ENCODE measurements around the gene SMYD3.

The SMYD3 gene

GRCh38 chr1:245978915-245979314, 528.2 kb downstream of the SMYD3 start:
- no peaks in the 10 kb centered on the region for H3K9me3 ChIP-seq (ENCODE audit: control insufficient read depth, insufficient read depth, low read depth, low read length)
- CTCF ChIA-PET: no interaction called here

More at GRCh38 chr1:245978915-245979314, 528.2 kb downstream of the SMYD3 start:
- no peaks in the 10 kb centered on the region for H3K36me3 ChIP-seq (ENCODE audit: control insufficient read depth in 2 of 2, insufficient read depth in 1 of 2, low read length in 2 of 2)
- TF ChIP-seq ZNF645 (tag by site-specific recombination; IDR thresholded peaks at IDR 0.05) (no peak), ZNF10 (tag by site-specific recombination; IDR thresholded peaks at IDR 0.05) (no peak), ZNF560 (tag by site-specific recombination; IDR thresholded peaks at IDR 0.05; ENCODE audit: borderline replicate concordance) (no peak), ZNF239 (tag by site-specific recombination; IDR thresholded peaks at IDR 0.05) (no peak), ZNF175 (tag by site-specific recombination; IDR thresholded peaks at IDR 0.05) (no peak), ZNF18 (tag by site-specific recombination; IDR thresholded peaks at IDR 0.05) (no peak), ZNF24 (tag by site-specific recombination; IDR thresholded peaks at IDR 0.05) (no peak), ZNF266 (tag by site-specific recombination; IDR thresholded peaks at IDR 0.05; ENCODE audit: low read depth) (no peak), ZNF114 (tag by site-specific recombination; IDR thresholded peaks at IDR 0.05) (no peak), ZNF214 (tag by site-specific recombination; IDR thresholded peaks at IDR 0.05; ENCODE audit: borderline replicate concordance) (no peak), ZBTB6 (tag by site-specific recombination; IDR thresholded peaks at IDR 0.05) (no peak), PRDM6 (tag by site-specific recombination; IDR thresholded peaks at IDR 0.05) (no peak), ZNF140 (tag by site-specific recombination; IDR thresholded peaks at IDR 0.05) (no peak), ZNF354C (tag by site-specific recombination; IDR thresholded peaks at IDR 0.05; ENCODE audit: borderline replicate concordance, low read depth) (no peak), ZNF324 (tag by site-specific recombination; IDR thresholded peaks at IDR 0.05) (no peak), ZNF677 (tag by site-specific recombination; IDR thresholded peaks at IDR 0.05) (no peak), KLF17 (tag by site-specific recombination; IDR thresholded peaks at IDR 0.05) (no peak), ELK4 (IDR thresholded peaks at IDR 0.05; ENCODE audit: borderline replicate concordance, low read depth, low read length) (no peak)
- no peak overlapping the region for H3K4me3 ChIP-seq (ENCODE audit: low read depth, low read length)
- no peak overlapping the region for H3K27ac ChIP-seq (ENCODE audit: extremely low read depth, low read depth, low read length)
- no peaks in the 10 kb centered on the region for H3K4me1 ChIP-seq (ENCODE audit: control insufficient read depth, insufficient read depth, low read length)
- POLR2A ChIA-PET: no interaction called here
